ENCODE measurements around the gene C2CD3.

C2CD3 gene

GRCh38 chr11:74057249-74058151 is 113.3 kb downstream of the C2CD3 start:
- no peak for DNase-seq

DNA sequence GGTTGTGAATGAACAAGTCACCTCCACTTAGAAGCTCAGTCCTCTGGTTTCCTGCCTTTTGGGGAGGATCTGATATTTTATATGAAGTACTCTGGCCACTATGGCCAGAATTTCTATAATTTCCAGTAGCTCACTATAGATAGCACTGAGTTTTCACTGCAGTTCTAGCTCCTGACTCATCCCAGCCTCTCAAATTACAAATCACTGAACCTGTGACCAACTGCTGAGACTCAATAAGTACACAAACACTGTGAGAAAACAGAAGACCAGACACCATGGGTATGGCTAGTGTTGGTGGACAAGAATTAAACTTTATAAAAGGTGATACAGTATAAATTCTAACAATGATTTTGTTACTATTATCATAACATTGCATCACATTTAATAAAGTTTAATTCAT is 114.9 kb downstream of the C2CD3 start:
- no peak for DNase-seq

GRCh38 chr11:74050465-74050864 is 120.3 kb downstream of the C2CD3 start:
- DNase-seq: no peak

DNA sequence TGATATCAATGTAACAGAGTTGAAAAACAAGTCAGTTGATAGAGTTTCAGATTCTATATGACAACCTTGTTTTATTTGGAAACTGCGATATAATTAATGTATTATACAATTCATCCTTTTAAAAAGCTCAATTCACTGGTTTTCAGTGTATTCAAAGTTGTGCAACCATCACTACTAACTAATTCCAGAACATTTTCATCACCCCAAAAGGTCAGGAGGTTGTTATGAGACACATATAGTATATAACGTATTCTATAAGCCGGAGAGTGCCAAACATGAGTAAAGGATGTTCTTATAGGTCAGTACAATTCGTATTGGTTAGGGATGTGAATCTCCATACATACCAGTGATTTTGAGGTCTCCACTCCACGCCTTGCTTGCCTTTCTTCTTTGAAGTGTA is 121.8 kb downstream of the C2CD3 start:
- no peak for DNase-seq

- DNase-seq: no peak
These were observed 126.3 kb downstream of the C2CD3 start for GRCh38 chr11:74044538-74044937.

DNA sequence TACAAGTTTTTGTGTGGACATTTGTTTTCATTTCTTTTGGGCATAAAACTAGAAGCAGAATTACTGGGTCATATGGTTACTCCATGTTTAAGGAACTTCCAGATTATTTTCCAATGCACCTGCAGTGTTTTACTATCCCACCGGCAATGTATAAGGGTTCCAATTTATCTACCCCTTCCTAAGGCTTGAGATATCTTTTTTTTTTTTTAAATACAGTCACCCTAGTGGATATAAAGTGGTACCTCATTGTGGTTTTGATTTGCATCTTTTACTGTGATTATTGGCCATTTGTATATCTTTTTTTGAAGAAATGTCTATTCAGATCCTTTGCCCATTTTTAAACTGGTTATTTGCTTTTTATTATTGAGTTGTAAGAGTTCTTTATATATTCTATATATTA is 127.4 kb downstream of the C2CD3 start:
- DNase-seq: no peak

- no peak for DNase-seq
These were observed 133.5 kb downstream of the C2CD3 start for GRCh38 chr11:74037309-74037708.

DNA sequence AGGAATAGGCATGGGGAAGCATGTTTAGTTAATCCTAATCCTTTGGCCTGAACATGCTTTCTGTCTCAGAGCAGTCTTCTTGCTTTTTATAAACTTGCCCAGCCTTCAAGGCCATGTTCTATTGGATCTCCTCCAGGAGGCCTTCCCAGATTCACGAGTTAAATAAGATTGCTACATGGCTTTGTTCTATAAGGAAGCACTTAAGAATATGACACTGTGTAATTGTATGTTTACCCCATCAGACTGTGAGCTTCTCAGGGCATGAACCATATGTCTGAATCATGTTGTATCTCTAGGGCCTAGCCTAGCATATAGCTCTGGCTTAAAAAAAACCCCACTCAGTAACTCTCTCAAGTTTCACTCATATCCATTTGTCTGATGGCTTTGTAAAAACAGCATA is 135.5 kb downstream of the C2CD3 start:
- no peak for DNase-seq

- DNase-seq: no peak
These were observed 137.8 kb downstream of the C2CD3 start for GRCh38 chr11:74033046-74033445.

DNA sequence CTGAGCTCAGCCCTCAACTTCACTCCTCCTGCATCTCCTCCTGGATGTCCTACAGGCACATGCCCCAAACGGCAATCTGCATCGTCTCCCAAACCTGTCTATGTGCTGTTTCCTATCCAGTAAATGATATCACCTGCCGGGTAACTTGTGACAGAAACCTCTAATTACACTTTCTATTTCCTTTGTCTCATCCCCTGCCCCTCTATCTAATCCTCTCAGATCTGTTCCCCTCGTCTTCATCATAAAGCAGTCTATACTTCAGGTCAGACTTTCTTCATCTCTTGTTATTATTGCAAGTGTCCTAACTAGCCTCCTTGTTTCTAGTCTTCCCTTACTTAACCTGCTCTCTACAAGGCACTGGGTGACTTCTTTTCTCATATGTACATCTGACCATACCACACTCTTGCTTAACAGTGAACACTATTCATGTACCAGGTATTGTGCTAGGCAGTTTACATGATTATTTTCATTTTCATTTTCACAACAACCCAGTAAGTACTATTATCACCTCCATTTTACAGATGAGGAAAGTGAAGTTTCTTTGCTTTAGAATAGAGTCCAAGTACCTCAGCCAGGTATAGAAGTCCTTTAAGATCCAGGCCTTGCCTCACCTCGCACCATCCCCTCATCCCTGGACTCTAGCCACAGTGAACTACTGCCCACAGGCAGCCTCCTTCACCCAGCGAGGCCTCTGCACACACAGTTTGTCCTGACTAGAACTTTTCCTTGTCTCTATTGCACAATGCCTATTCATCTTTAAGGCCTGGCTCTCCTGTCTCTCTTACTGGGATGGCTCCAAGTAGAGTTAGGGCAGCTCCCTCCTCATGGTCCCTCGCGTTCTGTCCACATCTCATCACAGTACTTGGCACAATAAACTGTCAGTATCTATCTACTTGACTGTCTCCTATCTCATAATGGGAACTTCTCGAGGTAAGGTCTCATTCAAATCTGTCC is 139.8 kb downstream of the C2CD3 start:
- no peak for DNase-seq

DNA sequence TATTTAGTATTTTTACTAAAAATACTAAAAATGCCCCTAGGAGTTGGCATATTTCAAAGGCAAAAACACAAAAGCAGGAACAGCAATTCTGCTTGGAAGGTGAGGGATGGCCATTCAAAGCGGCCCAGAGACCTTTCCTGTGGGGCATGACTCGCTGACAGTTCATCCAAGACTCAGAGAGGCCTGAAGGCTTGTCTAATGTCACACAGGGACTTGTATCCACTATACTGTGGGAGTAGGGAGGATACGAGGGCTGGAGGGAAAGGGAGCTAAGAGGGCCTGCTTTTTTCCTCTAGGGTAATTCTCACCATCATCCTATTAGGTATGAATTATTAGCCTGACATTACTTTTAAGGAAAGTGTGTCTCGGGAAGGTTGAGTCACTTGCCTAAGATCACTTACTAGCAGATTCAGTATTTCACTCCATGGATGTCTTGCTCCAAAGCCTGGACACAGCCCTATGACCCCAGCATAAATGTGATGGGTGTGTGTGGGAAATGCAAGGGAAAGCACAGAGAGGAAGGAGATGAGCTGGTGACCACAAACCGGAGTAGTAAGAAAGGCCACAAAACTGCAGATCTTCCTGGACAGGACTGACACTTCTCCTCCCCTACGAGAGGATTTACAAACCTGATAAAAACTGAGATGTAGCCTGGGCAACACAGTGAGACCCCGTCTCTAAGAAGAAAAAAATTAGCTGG is 145.2 kb downstream of the C2CD3 start:
- no peak for DNase-seq

GRCh38 chr11:74024261-74025029 is 146.4 kb downstream of the C2CD3 start:
- DNase-seq: no peak

DNA sequence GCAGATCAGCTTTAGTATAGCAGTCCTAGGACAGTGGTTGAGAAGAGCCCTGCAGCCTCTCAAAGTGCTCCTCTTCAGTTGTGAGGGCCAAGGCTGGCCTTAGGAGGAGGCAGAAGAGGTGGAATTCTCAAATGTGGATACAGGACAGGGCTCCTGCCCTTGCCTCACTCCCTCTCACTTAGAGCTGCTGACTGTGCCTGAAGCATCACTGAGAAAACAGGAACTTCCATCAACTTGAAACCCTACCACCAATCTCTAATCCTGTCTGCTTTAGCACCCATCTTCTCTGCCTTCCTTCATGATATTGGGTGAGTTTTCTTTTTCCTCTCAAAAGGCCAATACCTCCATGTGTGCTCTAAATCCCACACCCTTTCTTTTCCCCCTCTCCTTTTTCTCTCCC is 147.5 kb downstream of the C2CD3 start:
- DNase-seq: no peak

DNA sequence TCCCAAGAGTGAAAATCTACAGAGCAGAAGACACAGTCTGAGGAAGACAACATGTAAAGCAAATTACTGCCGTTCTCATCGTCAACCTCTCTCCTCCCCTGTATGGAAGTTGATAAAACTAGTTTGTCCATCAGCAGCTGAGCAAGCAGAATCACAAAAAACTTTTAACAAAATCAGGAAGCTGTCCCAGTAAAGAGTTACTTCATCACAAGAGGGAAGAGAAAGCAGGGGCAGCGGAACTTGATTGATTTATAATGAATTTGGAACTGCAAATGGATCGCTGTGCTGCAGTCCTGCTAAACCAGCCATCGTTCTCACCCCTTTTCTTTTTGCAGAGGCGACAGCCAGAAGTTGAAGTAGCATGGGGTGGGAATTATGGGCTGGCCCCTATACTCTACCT is 148.3 kb downstream of the C2CD3 start:
- no peak for DNase-seq

DNA sequence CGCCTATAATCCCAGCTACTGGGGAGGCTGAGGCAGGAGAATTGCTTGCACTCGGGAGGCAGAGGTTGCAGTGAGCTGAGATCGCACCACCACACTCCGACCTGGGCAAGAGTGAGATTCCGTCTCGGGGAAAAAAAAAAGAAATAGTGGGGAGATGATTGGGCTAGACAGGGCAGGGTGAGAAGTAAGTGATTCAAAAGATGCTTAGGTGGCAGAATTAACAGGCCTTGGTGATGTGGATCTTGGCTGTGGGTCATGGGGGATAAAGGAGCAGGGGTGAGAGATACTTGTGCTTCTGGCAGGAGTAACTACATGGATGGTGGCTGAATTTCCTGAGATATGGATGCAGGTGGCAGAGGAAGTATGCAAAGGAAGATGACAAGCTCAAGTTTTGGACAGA is 148.8 kb downstream of the C2CD3 start:
- no peak for DNase-seq

GRCh38 chr11:74020539-74020938 is 150.3 kb downstream of the C2CD3 start:
- no peak for DNase-seq

DNA sequence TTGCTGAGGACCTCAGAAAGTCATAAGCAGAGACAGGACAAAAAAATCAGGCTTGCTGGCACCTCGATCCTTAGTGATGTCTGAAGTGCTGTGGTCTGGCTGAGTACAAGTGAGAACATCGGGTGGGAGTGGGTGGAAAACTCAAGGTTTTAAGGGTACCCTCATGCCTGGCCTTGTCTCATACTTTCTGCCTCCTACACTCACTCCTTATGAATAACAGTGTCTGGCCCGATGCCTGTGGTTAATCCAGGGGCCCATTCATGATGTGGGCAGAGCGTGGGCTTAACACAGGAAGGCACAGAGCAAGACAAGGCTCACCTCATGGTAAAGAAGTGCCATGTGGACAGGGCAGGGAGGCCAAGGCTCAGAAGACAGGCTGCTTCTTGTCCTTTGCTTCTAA is 150.9 kb downstream of the C2CD3 start:
- no peak for DNase-seq

- DNase-seq: no peak
These were observed 151.6 kb downstream of the C2CD3 start for GRCh38 chr11:74019104-74019738.

- DNase-seq: no peak
These were observed 152.3 kb downstream of the C2CD3 start for GRCh38 chr11:74018331-74019005.

GRCh38 chr11:74017631-74018030 is 153.2 kb downstream of the C2CD3 start:
- DNase-seq: no peak
